A549 (cell line): ENCODE results near the gene TRIM9. TPM values are rescaled to one million over a fixed set of nuclear protein-coding genes. Genes with fewer than 3 reads are reported as not detected.
A peak's percentile ranks its signal among the peaks of the same experiment; 100 is the strongest.

Source experiments
- ATAC-seq, 2 experiments: fragments of 200-7000 bp in 1 of 2; fragments of >200 bp in 1 of 2; cut with Nextera tagmentation in 1 of 2; cut with Tn5 transposase in 1 of 2; 3 replicates each; pipeline versions ENCODE4 v1.8.0 to v1.9.1; 2018 to 2020; ENCODE audit warnings: mild to moderate bottlenecking in 1 of 2, moderate library complexity in 1 of 2
- CTCF ChIA-PET: fragments of 300-600 bp; sonication (Branson Sonifier 250); formaldehyde crosslinking; extraction: SDS; loops from one replicate; lab custom pipeline; 2021; ENCODE audit warnings: antibody characterized with exemption, inconsistent platforms; lab: Yijun Ruan, JAX
- POLR2A ChIA-PET: fragments of 350-600 bp; formaldehyde crosslinking; extraction: SDS; loops from one replicate; lab custom pipeline; 2021; ENCODE audit warnings: antibody characterized with exemption, inconsistent platforms; lab: Yijun Ruan, JAX
- DNase-seq, 2 experiments: peaks; one replicate each; pipeline versions ENCODE4 v3.0.0 to v3.0.0-alpha.2; 2011 to 2016; ENCODE audit warnings: low read depth in 1 of 2, low spot score in 1 of 2
- FAIRE-seq: peaks from 2 replicates; lab custom pipeline; 2011; peaks lifted over from hg19 to GRCh38; lab: Jason Lieb, UNC
- H3K27ac ChIP-seq, 2 experiments: fragments of >200 bp; sonication (Bioruptor Twin); formaldehyde crosslinking; 3 replicates each; pipeline ENCODE4 v1.5.1; 2016 to 2017
- H3K4me1 ChIP-seq: fragments of >200 bp; sonication (Bioruptor Twin); formaldehyde crosslinking; 3 replicates; pipeline ENCODE4 v1.6.1; 2016
- H3K4me2 ChIP-seq: fragments of >200 bp; sonication (Bioruptor Twin); formaldehyde crosslinking; 3 replicates; pipeline ENCODE4 v1.6.1; 2016
- H3K4me3 ChIP-seq: fragments of >200 bp; sonication (Bioruptor Twin); formaldehyde crosslinking; 3 replicates; pipeline ENCODE4 v1.5.1; 2016
- H3K9me3 ChIP-seq: fragments of >200 bp; sonication (Bioruptor Twin); formaldehyde crosslinking; 3 replicates; pipeline ENCODE4 v1.6.1; 2016
- ATOH8 ChIP-seq: fragments of 250-450 bp; sonication (Bioruptor Pico); IDR thresholded peaks from 2 replicates; pipeline ENCODE4 v1.5.0; 2020; ENCODE audit warnings: low read depth, mild to moderate bottlenecking, moderate library complexity
- EHMT2 ChIP-seq: fragments of 200-600 bp; sonication (generic); IDR thresholded peaks from 2 replicates; pipeline ENCODE4 v1.6.1; 2016; ENCODE audit warnings: antibody characterized with exemption, low read depth, mild to moderate bottlenecking, moderate library complexity
- FOSB ChIP-seq: fragments of 250-450 bp; sonication (Bioruptor Pico); IDR thresholded peaks from 2 replicates; pipeline ENCODE4 v1.5.0; 2020; ENCODE audit warnings: mild to moderate bottlenecking, moderate library complexity
- FOSL2 ChIP-seq, 2 experiments: fragments of 450-650 bp in 1 of 2; fragments of >200 bp in 1 of 2; sonication (Bioruptor Twin) in 1 of 2; formaldehyde crosslinking; IDR thresholded peaks; 2 replicates each; pipeline versions ENCODE4 v1.5.0 to v1.6.1; 2016 to 2020; ENCODE audit warnings: mild to moderate bottlenecking in 1 of 2, moderate library complexity in 1 of 2
- FOXS1 ChIP-seq: fragments of 250-450 bp; sonication (Bioruptor Pico); IDR thresholded peaks from 2 replicates; pipeline ENCODE4 v1.5.0; 2020; ENCODE audit warnings: mild to moderate bottlenecking, moderate library complexity
- HDAC2 ChIP-seq: fragments of 200-600 bp; sonication (generic); IDR thresholded peaks from 2 replicates; pipeline ENCODE4 v1.6.1; 2016
- HES2 ChIP-seq: fragments of >200 bp; sonication (Bioruptor Twin); formaldehyde crosslinking; IDR thresholded peaks from 2 replicates; pipeline ENCODE4 v1.6.1; 2016
- HMGXB4 ChIP-seq: fragments of 250-450 bp; sonication (Bioruptor Pico); IDR thresholded peaks from 2 replicates; pipeline ENCODE4 v1.5.0; 2021; ENCODE audit warnings: mild to moderate bottlenecking, moderate library complexity, borderline replicate concordance
- HOXB13 ChIP-seq: fragments of 250-450 bp; sonication (Bioruptor Pico); IDR thresholded peaks from 2 replicates; pipeline ENCODE4 v1.5.0; 2020; ENCODE audit warnings: low read depth, mild to moderate bottlenecking, moderate library complexity
- RARB ChIP-seq: fragments of 250-450 bp; sonication (Bioruptor Pico); IDR thresholded peaks from 2 replicates; pipeline ENCODE4 v1.8.0; 2021; ENCODE audit warnings: mild to moderate bottlenecking, moderate library complexity
- SMC3 ChIP-seq: fragments of >200 bp; sonication (Bioruptor Twin); formaldehyde crosslinking; IDR thresholded peaks from 3 replicates; pipeline ENCODE4 v1.6.1; 2018; ENCODE audit warnings: inconsistent platforms
- WGBS: methylation state at CpG from one replicate; pipeline ENCODE4 v1.1.6; 2017; ENCODE audit errors: missing lambda C conversion rate; 5-methylcytosine and 5-hydroxymethylcytosine counted together
- polyA plus RNA-seq, 4 experiments: library from polyadenylated mRNA; depleted of rRNA in 3 of 4; stranded (reverse); fragments of >200 nt; fragmentation: RNase III in 1 of 4; extraction: RNeasy Plus Mini Kit Qiagen cat#74134 plus additional on column Dnase treatment in 1 of 4; gene quantifications; 2 replicates in 3 of 4; 3 replicates in 1 of 4; pipeline ENCODE4 v1.2.3, GENCODE V29; 2011 to 2017

Gene TRIM9
- polyA plus RNA-seq, 2 of the 4 experiments (the other 2 are of a cell fraction) = 5.4 to 21.2 TPM

GRCh38 chr14:51041883-51042282 lies 53.0 kb downstream of the TRIM9 start (continued):
- no peak for TF ChIP-seq HMGXB4 (CRISPR knock-in tag)

- Histone ChIP-seq H3K27ac (no peak overlapping the region), H3K4me1 (peaks cover 3% of the 10 kb centered on the region), H3K4me3 (no peak overlapping the region), H3K9me3 (no peaks in the 10 kb centered on the region; the same call in 2 of the 3 replicates), H3K4me2 (no peak overlapping the region)
- ATAC-seq (no peak), FAIRE-seq (no peak), DNase-seq (no peak)
- POLR2A ChIA-PET = no interaction called here
- 78% methylated on average over 5 of the region's 5 CpGs for WGBS
- no peak for TF ChIP-seq HOXB13 (CRISPR knock-in tag)
- no peak for TF ChIP-seq SMC3
- TF ChIP-seq HES2 = no peak
- TF ChIP-seq ATOH8 (CRISPR knock-in tag) = no peak
- TF ChIP-seq FOXS1 (CRISPR knock-in tag) = no peak
- CTCF ChIA-PET = interaction anchor here (0.6 to 1.3 kb wide), 2 partner anchors 20 to 52 kb away, joined by 4 read pairs; no protein-coding TSS in a partner anchor
Observed at GRCh38 chr14:51041108-51041531, 53.8 kb downstream of the TRIM9 start.

- Histone ChIP-seq H3K4me3 (no peak overlapping the region), H3K4me2 (no peak overlapping the region), H3K4me1 (peaks cover 12% of the 10 kb centered on the region), H3K9me3 (peaks cover 4% of the 10 kb centered on the region; the same call in 1 of the 3 replicates), H3K27ac (no peak overlapping the region)
- ChIA-PET CTCF (interaction anchor here (1.1 kb wide), 1 partner anchor 14 kb away, joined by 3 read pairs; no protein-coding TSS in a partner anchor), POLR2A (no interaction called here)
- no peak for TF ChIP-seq FOSB (CRISPR knock-in tag)
- FAIRE-seq (no peak), DNase-seq (no peak), ATAC-seq (no peak)
- WGBS = 91% methylated on average over 7 of the region's 7 CpGs
Observed at GRCh38 chr14:51039252-51039651, 55.7 kb downstream of the TRIM9 start.

GRCh38 chr14:51035611-51036192 lies 59.2 kb downstream of the TRIM9 start:
- Histone ChIP-seq H3K4me1 (peaks cover 12% of the 10 kb centered on the region), H3K9me3 (peaks cover 4% of the 10 kb centered on the region; the same call in 1 of the 3 replicates), H3K4me2 (peak overlapping the region; percentile 51), H3K4me3 (no peak overlapping the region), H3K27ac (peak overlapping the region in 1 of 2 experiments; percentile 39; a peak in 2 of 6 replicates)
- peak; percentile 49 for FAIRE-seq
- ATAC-seq = peak in 1 of 2 experiments; percentile 87; a peak in 3 of 6 replicates
- TF ChIP-seq RARB (CRISPR knock-in tag) = no peak
- no peak for TF ChIP-seq FOSL2 (IDR thresholded peaks at IDR 0.05)
- TF ChIP-seq FOSL2 (CRISPR knock-in tag; IDR thresholded peaks at IDR 0.05) = no peak
- no peak for TF ChIP-seq EHMT2
- no peak for TF ChIP-seq HDAC2
- CTCF ChIA-PET = interaction anchor here (1.2 kb wide), 1 partner anchor 59 kb away, joined by 3 read pairs; the partner anchor contains the start of gene TRIM9
- POLR2A ChIA-PET = no interaction called here
- peak in 1 of 2 experiments; percentile 46 for DNase-seq
- 50% methylated on average over 9 of the region's 9 CpGs for WGBS
